Astrocyte of the spinal cord (primary cell): ENCODE results near the gene BPNT1.
A peak's percentile ranks its signal among the peaks of the same experiment; 100 is the strongest.

ENCODE experiments used
- DNase-seq: peaks from one replicate; pipeline ENCODE4 v3.0.0; 2011; ENCODE audit warnings: low read depth, low spot score
- H3K4me3 ChIP-seq: 2 replicates; pipeline ENCODE4 v1.5.1; 2011; ENCODE audit warnings: low read depth, mild to moderate bottlenecking, low read length, moderate library complexity
- CTCF ChIP-seq: IDR thresholded peaks from 2 replicates; pipeline ENCODE4 v1.5.1; 2012; ENCODE audit warnings: low read depth, mild to moderate bottlenecking, low read length, inconsistent platforms
- in situ Hi-C: cut with HindIII; loops from 2 replicates; pipeline ENCODE4 v1.10.0; 2017; ENCODE audit warnings: low sequenced_read_pairs

Gene BPNT1

GRCh38 chr1:220089650-220090556, at the start of gene BPNT1:
Gene BPNT1, minus strand, starts transcription at chr1:220089788. Its CDS starts 9,942 bp downstream, at chr1:220079846.
- in situ Hi-C loops, result no loop called here
- peak within 1 kb of the TSS; percentile 83 for H3K4me3 ChIP-seq
- peak; percentile 96 for DNase-seq
- no peak for TF ChIP-seq CTCF

GRCh38 chr1:220137019-220137786, 47.6 kb upstream of the BPNT1 start:
- peak; percentile 42 for DNase-seq
- no peak for TF ChIP-seq CTCF
- in situ Hi-C loops, result no loop called here
- H3K4me3 ChIP-seq, result no peak overlapping the region

GRCh38 chr1:220135755-220136154, 46.2 kb upstream of the BPNT1 start:
- no peak overlapping the region for H3K4me3 ChIP-seq
- no peak for DNase-seq
- TF ChIP-seq CTCF, result no peak
- in situ Hi-C loops, result no loop called here

- in situ Hi-C loops, result no loop called here
- no peak for TF ChIP-seq CTCF
- H3K4me3 ChIP-seq, result no peak overlapping the region
- no peak for DNase-seq
Measured at GRCh38 chr1:220129479-220130210, 40.1 kb upstream of the BPNT1 start.

- in situ Hi-C loops, result no loop called here
- H3K4me3 ChIP-seq, result no peak overlapping the region
- DNase-seq, result no peak
- no peak for TF ChIP-seq CTCF
Measured at GRCh38 chr1:220127076-220127475, 37.5 kb upstream of the BPNT1 start.

GRCh38 chr1:220124542-220124941, 35.0 kb upstream of the BPNT1 start:
- in situ Hi-C loops, result no loop called here
- H3K4me3 ChIP-seq, result no peak overlapping the region
- TF ChIP-seq CTCF, result no peak
- DNase-seq, result peak; percentile 19
